Parathyroid adenoma (tissue), 2 donors: Measurements from ENCODE around the gene ROBO4.

Source experiments
- H2AFZ ChIP-seq: fragments of 300-600 bp; sonication (generic); one replicate; pipeline ENCODE4 v1.7.0; 2017; ENCODE audit warnings: antibody characterized with exemption, mild to moderate bottlenecking
- H3K27ac ChIP-seq: fragments of 300-600 bp; sonication (generic); one replicate; pipeline ENCODE4 v1.7.0; 2017
- H3K27me3 ChIP-seq: fragments of 300-600 bp; sonication (generic); one replicate; pipeline ENCODE4 v1.7.0; 2017; ENCODE audit warnings: low read length; ENCODE audit not compliant: control insufficient read depth, insufficient read depth
- H3K36me3 ChIP-seq: fragments of 300-600 bp; sonication (generic); one replicate; pipeline ENCODE4 v1.7.0; 2017; ENCODE audit warnings: low read length; ENCODE audit not compliant: control insufficient read depth, insufficient read depth
- H3K4me1 ChIP-seq: fragments of 300-600 bp; sonication (generic); one replicate; pipeline ENCODE4 v1.7.0; 2017; ENCODE audit warnings: control low read depth
- H3K4me2 ChIP-seq: fragments of 300-600 bp; sonication (generic); one replicate; pipeline ENCODE4 v1.7.0; 2017; ENCODE audit warnings: low read length
- H3K4me3 ChIP-seq: fragments of 300-600 bp; sonication (generic); one replicate; pipeline ENCODE4 v1.7.0; 2017; ENCODE audit warnings: low read depth, low read length
- H3K79me2 ChIP-seq: fragments of 300-600 bp; sonication (generic); one replicate; pipeline ENCODE4 v1.7.0; 2017; ENCODE audit warnings: control low read depth
- H3K9ac ChIP-seq: fragments of 300-600 bp; sonication (generic); one replicate; pipeline ENCODE4 v1.7.0; 2017; ENCODE audit warnings: mild to moderate bottlenecking
- H3K9me3 ChIP-seq: fragments of 300-600 bp; sonication (generic); one replicate; pipeline ENCODE4 v1.7.0; 2017; ENCODE audit warnings: low read length; ENCODE audit not compliant: control insufficient read depth
- CTCF ChIP-seq: fragments of 300-600 bp; sonication (generic); IDR thresholded peaks from one replicate; pipeline ENCODE4 v1.7.0; 2017; ENCODE audit warnings: antibody characterized with exemption, mild to moderate bottlenecking
- donor health status: primary hyperparathyroidism.

The ROBO4 gene

GRCh38 chr11:124943254-124943616, 45.6 kb upstream of the ROBO4 start:
- Histone ChIP-seq H3K9ac (no peak overlapping the region), H3K9me3 (no peaks in the 10 kb centered on the region), H3K27me3 (no peaks in the 10 kb centered on the region), H3K27ac (no peak overlapping the region), H3K4me3 (no peak overlapping the region), H2AFZ (no peak overlapping the region), H3K4me2 (no peak overlapping the region), H3K36me3 (no peaks in the 10 kb centered on the region), H3K79me2 (no peaks in the 10 kb centered on the region), H3K4me1 (no peaks in the 10 kb centered on the region)
- no peak for TF ChIP-seq CTCF

GRCh38 chr11:124942466-124943253, 45.0 kb upstream of the ROBO4 start:
- Histone ChIP-seq H3K79me2 (no peaks in the 10 kb centered on the region), H3K36me3 (no peaks in the 10 kb centered on the region), H3K9me3 (no peaks in the 10 kb centered on the region), H3K27ac (no peak overlapping the region), H3K4me1 (no peaks in the 10 kb centered on the region), H2AFZ (no peak overlapping the region), H3K9ac (no peak overlapping the region), H3K27me3 (no peaks in the 10 kb centered on the region), H3K4me2 (no peak overlapping the region), H3K4me3 (no peak overlapping the region)
- no peak for TF ChIP-seq CTCF

GRCh38 chr11:124941703-124942102, 44.0 kb upstream of the ROBO4 start:
- no peak for TF ChIP-seq CTCF

GRCh38 chr11:124938970-124939369, 41.3 kb upstream of the ROBO4 start:
- Histone ChIP-seq H3K27me3 (no peaks in the 10 kb centered on the region), H3K4me3 (no peak overlapping the region), H3K79me2 (no peaks in the 10 kb centered on the region), H3K9ac (no peak overlapping the region), H3K27ac (no peak overlapping the region), H3K9me3 (no peaks in the 10 kb centered on the region), H3K4me1 (no peaks in the 10 kb centered on the region), H2AFZ (no peak overlapping the region), H3K36me3 (no peaks in the 10 kb centered on the region), H3K4me2 (no peak overlapping the region)
- TF ChIP-seq CTCF: no peak

More at GRCh38 chr11:124941703-124942102, 44.0 kb upstream of the ROBO4 start:
- Histone ChIP-seq H3K27ac (no peak overlapping the region), H3K4me1 (no peaks in the 10 kb centered on the region), H3K79me2 (no peaks in the 10 kb centered on the region), H3K36me3 (no peaks in the 10 kb centered on the region), H3K4me2 (no peak overlapping the region), H3K9me3 (no peaks in the 10 kb centered on the region), H3K9ac (no peak overlapping the region), H3K27me3 (no peaks in the 10 kb centered on the region), H2AFZ (no peak overlapping the region), H3K4me3 (no peak overlapping the region)

- Histone ChIP-seq H3K79me2 (no peaks in the 10 kb centered on the region), H3K4me3 (no peak overlapping the region), H3K9me3 (no peaks in the 10 kb centered on the region), H2AFZ (no peak overlapping the region), H3K9ac (no peak overlapping the region), H3K4me1 (no peaks in the 10 kb centered on the region), H3K27me3 (no peaks in the 10 kb centered on the region), H3K27ac (no peak overlapping the region), H3K36me3 (no peaks in the 10 kb centered on the region), H3K4me2 (no peak overlapping the region)
- TF ChIP-seq CTCF: no peak
Observed at GRCh38 chr11:124938206-124938765, 40.6 kb upstream of the ROBO4 start.
